ENCODE results near the gene ATP6V1C2. TPM values are rescaled to one million over a fixed set of nuclear protein-coding genes. Genes with fewer than 3 reads are reported as not detected.

The ATP6V1C2 gene
- total RNA-seq, 3 donors from 2014 or later (not counting 1 experiment from before 2014, with no cell fraction given), result 0.92 TPM; not detected in 2

- H3K36me3 Mint-ChIP-seq, result no peaks in the 10 kb centered on the region
- intact Hi-C loops (cut with micrococcal nuclease), result no loop called here
- H3K27me3 ChIP-seq (ENCODE audit: control insufficient read depth, insufficient read depth, low read length), result no peaks in the 10 kb centered on the region
These were observed 18.8 kb downstream of the ATP6V1C2 start for GRCh38 chr2:10740226-10740625.

GRCh38 chr2:10741139-10741538 is 19.7 kb downstream of the ATP6V1C2 start:
- H3K27ac Mint-ChIP-seq, result no peak overlapping the region

More at GRCh38 chr2:10740226-10740625, 18.8 kb downstream of the ATP6V1C2 start:
- H3K27ac ChIP-seq (ENCODE audit: low read length), result no peak overlapping the region
- TF ChIP-seq CTCF (IDR thresholded peaks at IDR 0.05), result no peak
- H3K9me3 ChIP-seq (ENCODE audit: control insufficient read depth, insufficient read depth, low read length), result no peaks in the 10 kb centered on the region
- H3K4me3 ChIP-seq (ENCODE audit: low read length), result no peak overlapping the region
- H3K4me1 ChIP-seq (ENCODE audit: control insufficient read depth, insufficient read depth, low read length), result no peaks in the 10 kb centered on the region
- no peaks in the 10 kb centered on the region for H3K4me1 Mint-ChIP-seq
- no peaks in the 10 kb centered on the region for H3K36me3 ChIP-seq (ENCODE audit: control insufficient read depth, insufficient read depth, low read length)
- H3K27me3 Mint-ChIP-seq (ENCODE audit: low read depth in 2 of 2), result peaks cover 0 to 3% of the 10 kb centered on the region in 2 donors
- H3K27ac Mint-ChIP-seq, result no peak overlapping the region
- 98% methylated on average over 3 of the region's 3 CpGs for WGBS (ENCODE audit: insufficient coverage)
- no peaks in the 10 kb centered on the region for H3K9me3 Mint-ChIP-seq
- ATAC-seq (no peak), DNase-seq (no peak)
- H3K4me3 Mint-ChIP-seq, result no peak overlapping the region

GRCh38 chr2:10742666-10743065 is 21.2 kb downstream of the ATP6V1C2 start:
- Histone ChIP-seq H3K9me3 (ENCODE audit: control insufficient read depth, insufficient read depth, low read length) (no peaks in the 10 kb centered on the region), H3K36me3 (ENCODE audit: control insufficient read depth, insufficient read depth, low read length) (no peaks in the 10 kb centered on the region), H3K27me3 (ENCODE audit: control insufficient read depth, insufficient read depth, low read length) (no peaks in the 10 kb centered on the region), H3K4me3 (ENCODE audit: low read length) (no peak overlapping the region), H3K4me1 (ENCODE audit: control insufficient read depth, insufficient read depth, low read length) (no peaks in the 10 kb centered on the region), H3K27ac (ENCODE audit: low read length) (no peak overlapping the region)
- Mint-ChIP-seq H3K27ac (no peak overlapping the region), H3K4me1 (no peaks in the 10 kb centered on the region), H3K36me3 (no peaks in the 10 kb centered on the region), H3K27me3 (ENCODE audit: low read depth in 2 of 2) (peaks cover 0 to 6% of the 10 kb centered on the region in 2 donors), H3K4me3 (no peak overlapping the region), H3K9me3 (no peaks in the 10 kb centered on the region)
- intact Hi-C loops (cut with micrococcal nuclease), result no loop called here
- no peak for TF ChIP-seq CTCF (IDR thresholded peaks at IDR 0.05)
- DNase-seq (no peak), ATAC-seq (no peak)
- WGBS (ENCODE audit: insufficient coverage), result 81% methylated on average over 9 of the region's 11 CpGs

More at GRCh38 chr2:10741139-10741538, 19.7 kb downstream of the ATP6V1C2 start:
- Mint-ChIP-seq H3K36me3 (no peaks in the 10 kb centered on the region), H3K4me3 (no peak overlapping the region), H3K9me3 (no peaks in the 10 kb centered on the region), H3K27me3 (ENCODE audit: low read depth in 2 of 2) (peaks cover 0 to 3% of the 10 kb centered on the region in 2 donors), H3K4me1 (no peaks in the 10 kb centered on the region)
- H3K9me3 ChIP-seq (ENCODE audit: control insufficient read depth, insufficient read depth, low read length), result no peaks in the 10 kb centered on the region
- no peak overlapping the region for H3K4me3 ChIP-seq (ENCODE audit: low read length)
- WGBS (ENCODE audit: insufficient coverage), result 49% methylated on average over 2 of the region's 2 CpGs
- no peaks in the 10 kb centered on the region for H3K4me1 ChIP-seq (ENCODE audit: control insufficient read depth, insufficient read depth, low read length)
- no peaks in the 10 kb centered on the region for H3K27me3 ChIP-seq (ENCODE audit: control insufficient read depth, insufficient read depth, low read length)
- no peak for TF ChIP-seq CTCF (IDR thresholded peaks at IDR 0.05)
- DNase-seq (no peak), ATAC-seq (no peak)
- no peaks in the 10 kb centered on the region for H3K36me3 ChIP-seq (ENCODE audit: control insufficient read depth, insufficient read depth, low read length)
- no peak overlapping the region for H3K27ac ChIP-seq (ENCODE audit: low read length)
- intact Hi-C loops (cut with micrococcal nuclease), result no loop called here

GRCh38 chr2:10750610-10751009 is 29.2 kb downstream of the ATP6V1C2 start:
- H3K27me3 Mint-ChIP-seq (ENCODE audit: low read depth in 2 of 2), result peaks cover 8 to 17% of the 10 kb centered on the region in 2 donors
- DNase-seq (no peak), ATAC-seq (no peak)
- Histone ChIP-seq H3K27me3 (ENCODE audit: control insufficient read depth, insufficient read depth, low read length) (no peaks in the 10 kb centered on the region), H3K27ac (ENCODE audit: low read length) (no peak overlapping the region), H3K4me3 (ENCODE audit: low read length) (no peak overlapping the region), H3K9me3 (ENCODE audit: control insufficient read depth, insufficient read depth, low read length) (no peaks in the 10 kb centered on the region), H3K36me3 (ENCODE audit: control insufficient read depth, insufficient read depth, low read length) (no peaks in the 10 kb centered on the region), H3K4me1 (ENCODE audit: control insufficient read depth, insufficient read depth, low read length) (no peaks in the 10 kb centered on the region)
- no peaks in the 10 kb centered on the region for H3K9me3 Mint-ChIP-seq
- H3K27ac Mint-ChIP-seq, result no peak overlapping the region
- no peaks in the 10 kb centered on the region for H3K4me1 Mint-ChIP-seq
- no peak for TF ChIP-seq CTCF (IDR thresholded peaks at IDR 0.05)
- WGBS (ENCODE audit: insufficient coverage), result 81% methylated on average over 5 of the region's 6 CpGs
- no peak overlapping the region for H3K4me3 Mint-ChIP-seq
- intact Hi-C loops (cut with micrococcal nuclease), result no loop called here
- no peaks in the 10 kb centered on the region for H3K36me3 Mint-ChIP-seq

All from natural killer cell (primary cell).